Liver (tissue), 9 donors: ENCODE results near the gene GRID1. TPM values are rescaled to one million over a fixed set of nuclear protein-coding genes. Genes with fewer than 3 reads are reported as not detected.

ENCODE experiments used
- DNase-seq: peaks from one replicate; pipeline ENCODE4 v3.0.0-alpha.2; 2017; ENCODE audit warnings: low spot score
- H3K27ac ChIP-seq, 2 donors: one replicate each; pipeline ENCODE4 v1.7.0; 2013; ENCODE audit warnings: inconsistent platforms in 2 of 2, low read length in 2 of 2, control low read depth in 1 of 2, low read depth in 1 of 2, mild to moderate bottlenecking in 1 of 2
- H3K27me3 ChIP-seq, 4 donors: one replicate each; pipeline versions ENCODE4 v1.6.1 to v1.7.0; 2013; ENCODE audit warnings: low read length in 3 of 4, inconsistent platforms in 1 of 4, mild to moderate bottlenecking in 1 of 4, moderate library complexity in 1 of 4; ENCODE audit not compliant: control insufficient read depth in 4 of 4, insufficient read depth in 4 of 4
- H3K36me3 ChIP-seq, 4 donors: one replicate each; pipeline versions ENCODE4 v1.6.1 to v1.7.0; 2013; ENCODE audit warnings: low read length in 3 of 4, mild to moderate bottlenecking in 3 of 4, low read depth in 1 of 4, moderate library complexity in 1 of 4; ENCODE audit not compliant: control insufficient read depth in 4 of 4, insufficient read depth in 3 of 4
- H3K4me1 ChIP-seq, 4 donors: one replicate each; pipeline versions ENCODE4 v1.6.1 to v1.7.0; 2013; ENCODE audit warnings: low read length in 3 of 4, mild to moderate bottlenecking in 3 of 4, moderate library complexity in 1 of 4; ENCODE audit not compliant: control insufficient read depth in 4 of 4, insufficient read depth in 4 of 4
- H3K4me3 ChIP-seq, 3 donors: one replicate each; pipeline versions ENCODE4 v1.6.1 to v1.7.0; 2013; ENCODE audit warnings: low read length in 3 of 3, control low read depth in 1 of 3, low read depth in 1 of 3, mild to moderate bottlenecking in 1 of 3
- H3K9ac ChIP-seq, 2 donors: one replicate each; pipeline ENCODE4 v1.7.0; 2013; ENCODE audit warnings: low read length in 2 of 2, mild to moderate bottlenecking in 2 of 2, moderate library complexity in 2 of 2, control low read depth in 1 of 2, low read depth in 1 of 2
- H3K9me3 ChIP-seq, 4 donors: one replicate each; pipeline versions ENCODE4 v1.6.1 to v1.7.0; 2013; ENCODE audit warnings: low read length in 3 of 4; ENCODE audit not compliant: control insufficient read depth in 4 of 4
- CTCF ChIP-seq: fragments of 150-350 bp; IDR thresholded peaks from 2 replicates; pipeline ENCODE4 v1.5.1; 2017; ENCODE audit warnings: improper control_type of control experiment, low read depth, low read length; ENCODE audit not compliant: missing input control
- EGR1 ChIP-seq, 2 donors: IDR thresholded peaks; 2 replicates each; pipeline ENCODE4 v1.6.1; 2016 to 2018; ENCODE audit warnings: antibody characterized with exemption in 2 of 2, low read depth in 2 of 2
- FOXA1 ChIP-seq: IDR thresholded peaks from 2 replicates; pipeline ENCODE4 v1.6.1; 2016; ENCODE audit warnings: antibody characterized with exemption
- FOXA2 ChIP-seq: IDR thresholded peaks from 2 replicates; pipeline ENCODE4 v1.6.1; 2016; ENCODE audit warnings: antibody characterized with exemption
- HNF4A ChIP-seq, 2 donors: conservative IDR thresholded peaks; 2 replicates each; pipeline ENCODE4 v1.6.1; 2016; ENCODE audit warnings: antibody characterized with exemption in 2 of 2, mild to moderate bottlenecking in 2 of 2
- HNF4G ChIP-seq: IDR thresholded peaks from 2 replicates; pipeline ENCODE4 v1.6.1; 2016; ENCODE audit warnings: antibody characterized with exemption
- JUND ChIP-seq, 2 donors: IDR thresholded peaks; 2 replicates each; pipeline ENCODE4 v1.6.1; 2016; ENCODE audit warnings: antibody characterized with exemption in 2 of 2
- NR2F2 ChIP-seq: IDR thresholded peaks from 2 replicates; pipeline ENCODE4 v1.6.1; 2016; ENCODE audit warnings: antibody characterized with exemption
- RAD21 ChIP-seq, 2 donors: IDR thresholded peaks; 2 replicates each; pipeline ENCODE4 v1.6.1; 2016; ENCODE audit warnings: antibody characterized with exemption in 2 of 2, mild to moderate bottlenecking in 2 of 2
- RXRA ChIP-seq, 2 donors: IDR thresholded peaks; 2 replicates each; pipeline ENCODE4 v1.6.1; 2017 to 2018; ENCODE audit warnings: antibody characterized with exemption in 2 of 2, mild to moderate bottlenecking in 1 of 2
- SP1 ChIP-seq: IDR thresholded peaks from 2 replicates; pipeline ENCODE4 v1.6.1; 2018; ENCODE audit warnings: antibody characterized with exemption, mild to moderate bottlenecking
- TAF1 ChIP-seq: conservative IDR thresholded peaks from 2 replicates; pipeline ENCODE4 v1.6.1; 2016; ENCODE audit warnings: antibody characterized with exemption, mild to moderate bottlenecking
- YY1 ChIP-seq: IDR thresholded peaks from 2 replicates; pipeline ENCODE4 v1.6.1; 2016; ENCODE audit warnings: antibody characterized with exemption, mild to moderate bottlenecking
- ZBTB33 ChIP-seq: IDR thresholded peaks from 2 replicates; pipeline ENCODE4 v1.6.1; 2016; ENCODE audit warnings: antibody characterized with exemption
- WGBS: extraction: QIAGEN DNeasy Blood & Tissue Kit; methylation state at CpG from one replicate; pipeline ENCODE4 v1.1.7; 2013; 5-methylcytosine and 5-hydroxymethylcytosine counted together
- polyA plus RNA-seq, 2 donors: library from polyadenylated mRNA; stranded (reverse) in 1 of 2; unstranded in 1 of 2; fragments of 200-250 nt in 1 of 2; fragments of >200 nt in 1 of 2; fragmentation: Nextera tagmentation in 1 of 2; extraction: Ambion mirVana in 1 of 2; gene quantifications; one replicate each; pipeline versions ENCODE4 v1.2.1 to v1.2.3, GENCODE V29; 2013 to 2015
- total RNA-seq, 2 donors: library from RNA; depleted of rRNA; stranded (reverse); fragments of >200 nt; gene quantifications; one replicate each; pipeline ENCODE4 v1.2.3, GENCODE V29; 2014
- TF ChIP-seq, protein P1 (sequence below): IDR thresholded peaks from 2 replicates; pipeline ENCODE4 v1.6.1; 2016; ENCODE audit warnings: antibody characterized with exemption
- donor health status: healthy.
- donor health status: healthy.
- donor health status: healthy.
- donor health status: healthy.
- donor health status: healthy.

Gene GRID1
- total and polyA plus RNA-seq, 4 donors: 0.09 to 0.17 (median 0.14) TPM; not detected in 1

DNA sequence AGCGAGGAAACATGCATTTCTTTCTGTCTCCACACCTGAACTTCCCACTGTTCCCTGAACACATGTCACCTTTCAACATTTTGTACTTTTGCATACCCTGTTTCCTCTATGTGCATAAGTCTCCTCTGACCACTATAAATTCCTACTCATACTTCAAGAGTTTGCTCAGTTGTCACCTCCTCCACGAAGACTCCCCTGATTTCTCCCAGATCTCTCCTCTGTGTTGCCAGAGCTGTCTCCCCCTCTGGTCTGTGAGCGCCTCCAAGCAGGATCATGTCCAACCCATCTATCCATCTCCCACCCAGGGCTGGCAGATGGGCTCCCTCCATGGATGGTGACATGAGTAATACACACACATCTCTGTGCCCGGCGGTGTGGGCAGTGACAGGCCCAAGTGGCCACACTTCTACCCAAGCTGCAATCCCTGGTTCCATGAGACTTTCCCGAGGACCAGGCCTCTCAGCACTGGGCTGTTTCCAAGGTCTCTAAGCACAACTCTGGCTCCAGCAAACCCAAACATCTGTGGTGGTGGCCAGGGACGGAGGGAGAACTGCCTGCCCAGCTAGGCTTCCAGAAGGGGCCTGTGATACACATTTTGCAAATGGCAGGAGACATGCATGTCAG lies 135.9 kb downstream of the GRID1 start:
- 79% methylated on average over 7 of the region's 7 CpGs for WGBS
- no peak overlapping the region for H3K27ac ChIP-seq
- no peak for DNase-seq

DNA sequence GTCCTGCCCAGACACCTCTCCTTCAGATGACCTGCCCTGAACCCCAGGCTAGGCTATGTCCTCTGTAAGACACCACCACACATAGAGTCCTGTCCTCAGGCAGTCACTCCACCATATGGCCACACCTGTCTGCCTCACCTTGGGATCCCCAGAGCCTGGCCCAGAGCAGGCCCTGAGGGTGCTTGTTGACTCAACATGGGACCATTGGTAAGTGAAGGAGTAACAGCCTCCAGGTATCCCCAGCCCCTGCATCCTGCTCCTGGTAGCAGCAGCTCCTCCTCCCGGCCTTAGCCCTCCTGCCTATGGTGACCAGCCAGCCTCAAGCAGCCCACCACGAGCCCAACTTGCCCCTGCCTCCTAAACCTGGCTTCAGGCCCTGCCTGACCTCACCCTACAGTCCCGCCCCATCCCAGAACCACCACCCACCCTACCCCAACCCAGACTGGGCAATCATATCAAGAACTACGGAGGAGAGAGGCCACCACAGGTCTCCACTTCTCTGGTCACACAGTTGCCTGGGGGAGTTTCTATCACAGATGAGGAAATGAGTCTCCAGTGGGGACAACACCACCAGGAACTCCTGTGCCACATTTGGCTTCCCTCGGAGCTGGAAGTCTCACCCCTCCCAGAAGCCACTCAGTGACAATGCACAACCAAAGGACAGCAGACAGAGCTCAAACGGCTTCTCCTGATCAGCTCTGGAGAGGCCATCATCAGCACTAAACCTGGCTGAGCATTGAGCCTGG lies 136.6 kb downstream of the GRID1 start:
- no peak overlapping the region for H3K27ac ChIP-seq
- no peak for TF ChIP-seq JUND (IDR thresholded peaks at IDR 0.05)
- TF ChIP-seq, protein P1, sequence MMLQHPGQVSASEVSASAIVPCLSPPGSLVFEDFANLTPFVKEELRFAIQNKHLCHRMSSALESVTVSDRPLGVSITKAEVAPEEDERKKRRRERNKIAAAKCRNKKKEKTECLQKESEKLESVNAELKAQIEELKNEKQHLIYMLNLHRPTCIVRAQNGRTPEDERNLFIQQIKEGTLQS: no peak
- no peak for TF ChIP-seq RAD21 (IDR thresholded peaks at IDR 0.05)
- no peak for TF ChIP-seq HNF4A (conservative IDR thresholded peaks at IDR 0.05)
- no peak for TF ChIP-seq EGR1 (IDR thresholded peaks at IDR 0.05; ENCODE audit: low read depth in 2 of 2)
- TF ChIP-seq FOXA1: no peak
- no peak for TF ChIP-seq TAF1
- no peak for TF ChIP-seq ZBTB33
- TF ChIP-seq SP1: no peak
- no peak for TF ChIP-seq HNF4G
- no peak for DNase-seq
- H3K27me3 ChIP-seq: no peaks in the 10 kb centered on the region
- 76% methylated on average over 6 of the region's 6 CpGs for WGBS
- H3K9me3 ChIP-seq: no peaks in the 10 kb centered on the region
- H3K4me1 ChIP-seq: no peaks in the 10 kb centered on the region
- no peak overlapping the region for H3K9ac ChIP-seq
- H3K36me3 ChIP-seq: no peaks in the 10 kb centered on the region
- no peak overlapping the region for H3K4me3 ChIP-seq

More for the DNA sequence above, 135.9 kb downstream of the GRID1 start:
- TF ChIP-seq HNF4G (no peak), RAD21 (IDR thresholded peaks at IDR 0.05) (no peak), FOXA1 (no peak), NR2F2 (no peak), YY1 (no peak), ZBTB33 (no peak), HNF4A (conservative IDR thresholded peaks at IDR 0.05) (no peak), RXRA (IDR thresholded peaks at IDR 0.05) (no peak), EGR1 (IDR thresholded peaks at IDR 0.05; ENCODE audit: low read depth in 2 of 2) (no peak), CTCF (no peak), SP1 (no peak), FOXA2 (no peak)
- TF ChIP-seq, protein P1: no peak
- no peaks in the 10 kb centered on the region for H3K9me3 ChIP-seq
- no peak overlapping the region for H3K9ac ChIP-seq
- no peaks in the 10 kb centered on the region for H3K27me3 ChIP-seq
- H3K4me3 ChIP-seq: no peak overlapping the region
- no peaks in the 10 kb centered on the region for H3K4me1 ChIP-seq
- H3K36me3 ChIP-seq: no peaks in the 10 kb centered on the region
